Sigmoid colon (tissue), 4 donors: Measurements from ENCODE around the gene MLC1.

Source experiments
- EP300 ChIP-seq, 4 donors: sonication (generic); formaldehyde crosslinking; IDR thresholded peaks; one replicate each; pipeline ENCODE4 v1.6.1; 2017; ENCODE audit warnings: antibody characterized with exemption in 4 of 4
- POLR2A ChIP-seq, 2 donors: fragments of 450-650 bp; IDR thresholded peaks; one replicate each; pipeline ENCODE4 v1.6.1; 2016; ENCODE audit warnings: antibody characterized with exemption in 2 of 2, mild to moderate bottlenecking in 2 of 2, moderate library complexity in 2 of 2
- POLR2AphosphoS5 ChIP-seq, 4 donors: sonication (generic); formaldehyde crosslinking; IDR thresholded peaks; one replicate each; pipeline ENCODE4 v1.6.1; 2017; ENCODE audit warnings: antibody characterized with exemption in 4 of 4
- TF ChIP-seq, protein P1 (sequence below), 4 experiments: fragments of 450-650 bp in 3 of 4; fragments of 200-600 bp in 1 of 4; IDR thresholded peaks; one replicate each; pipeline ENCODE4 v1.5.1; 2016 to 2019; ENCODE audit warnings: antibody characterized with exemption in 4 of 4, mild to moderate bottlenecking in 3 of 4, moderate library complexity in 2 of 4

DNA sequence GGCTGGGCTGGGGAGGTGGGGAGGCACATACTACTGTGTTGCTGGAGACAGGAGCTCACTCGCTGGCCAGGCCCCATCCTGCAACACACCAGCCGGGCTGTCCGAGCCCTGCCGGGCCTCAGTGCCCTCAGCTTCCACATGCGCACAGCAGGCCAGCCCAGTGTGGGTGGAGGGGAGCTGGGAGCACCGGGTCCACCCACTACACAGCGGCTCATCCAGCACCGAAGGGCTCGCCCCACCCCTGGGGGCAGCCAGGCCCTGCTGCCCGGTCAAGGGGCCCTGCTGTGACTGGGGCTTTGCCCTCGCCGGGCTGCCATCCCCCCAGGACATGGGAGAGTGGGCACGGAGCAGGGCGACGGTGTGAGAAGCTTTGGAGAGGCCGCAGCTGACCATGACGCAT lies 36.4 kb downstream of the MLC1 start:
- TF ChIP-seq, protein P1, sequence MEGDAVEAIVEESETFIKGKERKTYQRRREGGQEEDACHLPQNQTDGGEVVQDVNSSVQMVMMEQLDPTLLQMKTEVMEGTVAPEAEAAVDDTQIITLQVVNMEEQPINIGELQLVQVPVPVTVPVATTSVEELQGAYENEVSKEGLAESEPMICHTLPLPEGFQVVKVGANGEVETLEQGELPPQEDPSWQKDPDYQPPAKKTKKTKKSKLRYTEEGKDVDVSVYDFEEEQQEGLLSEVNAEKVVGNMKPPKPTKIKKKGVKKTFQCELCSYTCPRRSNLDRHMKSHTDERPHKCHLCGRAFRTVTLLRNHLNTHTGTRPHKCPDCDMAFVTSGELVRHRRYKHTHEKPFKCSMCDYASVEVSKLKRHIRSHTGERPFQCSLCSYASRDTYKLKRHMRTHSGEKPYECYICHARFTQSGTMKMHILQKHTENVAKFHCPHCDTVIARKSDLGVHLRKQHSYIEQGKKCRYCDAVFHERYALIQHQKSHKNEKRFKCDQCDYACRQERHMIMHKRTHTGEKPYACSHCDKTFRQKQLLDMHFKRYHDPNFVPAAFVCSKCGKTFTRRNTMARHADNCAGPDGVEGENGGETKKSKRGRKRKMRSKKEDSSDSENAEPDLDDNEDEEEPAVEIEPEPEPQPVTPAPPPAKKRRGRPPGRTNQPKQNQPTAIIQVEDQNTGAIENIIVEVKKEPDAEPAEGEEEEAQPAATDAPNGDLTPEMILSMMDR (IDR thresholded peaks at IDR 0.05) = no peak
- TF ChIP-seq POLR2A (IDR thresholded peaks at IDR 0.05) = no peak
- TF ChIP-seq POLR2AphosphoS5 (IDR thresholded peaks at IDR 0.05) = no peak
- no peak for TF ChIP-seq EP300 (IDR thresholded peaks at IDR 0.05)
